HG02973 (cell line): ENCODE measurements around the gene TM6SF1.

Experiments used
- ATAC-seq: cut with Tn5 transposase; IDR thresholded peaks from one replicate; pipeline ENCODE4 v1.9.1; 2021; ENCODE audit warnings: moderate library complexity; ENCODE audit not compliant: unreplicated experiment

Gene TM6SF1

DNA sequence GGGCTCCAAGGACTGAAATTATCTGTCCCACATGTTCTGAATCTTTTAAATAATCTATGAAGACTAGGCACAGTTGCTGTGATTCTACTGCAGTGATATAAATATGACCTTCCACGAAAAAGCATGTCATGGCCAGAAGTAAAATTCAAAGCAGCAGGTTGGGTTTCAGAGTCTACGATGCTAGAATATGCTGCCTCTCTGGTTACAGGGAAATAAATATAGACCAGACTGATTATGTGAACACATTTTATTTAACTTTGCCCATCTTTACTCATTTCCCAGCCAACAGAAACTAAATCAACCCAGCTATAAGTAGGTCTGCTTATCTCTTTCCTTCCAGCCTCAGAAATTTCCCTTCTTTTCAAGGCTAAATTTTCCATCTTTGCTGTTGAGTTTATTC lies 19.9 kb upstream of the TM6SF1 start:
- ATAC-seq, result no peak

DNA sequence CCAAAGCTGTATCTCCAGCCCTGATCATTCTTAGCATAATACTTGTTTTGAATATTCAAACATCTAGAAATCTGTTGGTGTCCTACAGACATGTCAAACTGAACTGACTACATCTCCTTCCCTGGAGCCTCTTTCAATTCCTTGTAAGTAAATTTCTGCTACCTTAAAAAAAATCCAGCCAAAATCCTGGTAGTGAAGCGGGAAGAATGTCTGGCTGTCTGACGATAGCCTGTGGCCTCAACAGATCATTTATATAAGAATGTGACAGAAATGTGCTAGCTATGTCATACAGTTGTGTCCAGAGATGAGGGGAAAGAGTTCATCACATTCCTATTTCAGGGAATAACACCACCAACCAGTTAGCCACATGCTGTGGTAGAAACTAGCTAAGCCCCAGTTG lies 18.6 kb upstream of the TM6SF1 start:
- ATAC-seq, result no peak

DNA sequence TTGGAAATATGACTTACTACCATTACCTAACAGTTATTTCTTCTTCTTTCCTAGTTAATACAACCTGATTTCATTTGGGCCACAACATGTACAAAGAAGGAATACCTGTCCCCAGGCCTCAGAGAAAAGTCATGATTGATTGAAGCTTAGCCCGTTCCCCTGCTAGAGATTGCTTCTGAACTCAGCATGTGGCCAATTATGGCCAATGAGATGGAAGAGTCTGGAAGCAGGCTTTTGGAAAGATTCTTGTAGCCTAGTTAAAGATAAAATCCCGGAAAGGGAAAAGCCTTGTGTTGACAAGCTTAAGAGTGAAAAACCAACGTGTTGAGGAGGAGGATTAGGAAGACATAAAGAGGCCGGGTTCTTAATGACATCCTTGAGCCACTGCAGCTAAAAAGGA lies 17.0 kb upstream of the TM6SF1 start:
- no peak for ATAC-seq

DNA sequence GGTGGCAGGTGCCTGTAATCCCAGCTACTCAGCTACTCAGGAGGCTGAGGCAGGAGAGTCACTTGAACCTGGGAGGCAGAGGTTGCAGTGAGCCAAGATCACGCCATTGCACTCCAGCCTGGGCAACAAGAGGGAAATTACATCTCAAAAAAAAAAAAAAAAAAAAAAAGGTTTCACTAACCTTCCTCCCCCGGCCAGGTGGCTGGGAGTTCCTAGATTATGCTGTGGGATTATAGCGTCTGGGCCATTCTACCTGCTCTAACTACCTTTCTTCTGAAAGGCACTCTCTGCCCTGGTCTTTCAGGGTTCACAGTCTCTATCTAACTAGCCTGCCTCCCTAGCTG lies 15.5 kb upstream of the TM6SF1 start:
- peak; percentile 27 for ATAC-seq

DNA sequence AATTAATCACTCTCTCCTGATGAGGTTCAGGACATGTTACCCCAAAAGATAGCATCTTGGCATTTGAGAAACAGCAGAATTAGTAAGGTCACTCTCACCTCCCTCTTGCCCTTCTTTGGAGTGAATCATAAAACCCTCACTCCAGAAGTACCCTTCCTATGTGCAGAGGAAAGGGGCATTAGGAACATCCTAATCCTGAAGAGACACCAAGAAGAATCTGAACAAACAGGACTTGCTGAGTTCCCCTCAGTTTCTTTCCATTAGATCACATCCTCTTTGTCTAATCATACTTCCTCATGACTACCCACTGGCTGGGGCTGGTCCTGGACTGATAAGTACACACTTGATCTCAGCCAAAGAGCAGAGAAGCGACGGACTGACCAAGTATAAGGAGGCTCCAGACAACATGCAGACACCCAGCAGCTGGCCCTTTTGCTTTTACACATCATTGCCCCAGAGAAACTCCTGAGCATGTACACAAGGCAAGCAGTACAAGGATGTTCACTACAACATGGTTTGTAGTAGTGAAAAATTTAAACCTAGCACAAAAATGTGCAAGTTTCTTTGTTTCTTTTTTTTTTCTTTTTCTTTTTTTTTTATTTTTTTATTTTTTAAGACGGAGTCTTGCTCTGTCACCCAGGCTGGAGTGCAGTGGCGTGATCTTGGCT lies 15.0 kb upstream of the TM6SF1 start:
- peak; percentile 85 for ATAC-seq

DNA sequence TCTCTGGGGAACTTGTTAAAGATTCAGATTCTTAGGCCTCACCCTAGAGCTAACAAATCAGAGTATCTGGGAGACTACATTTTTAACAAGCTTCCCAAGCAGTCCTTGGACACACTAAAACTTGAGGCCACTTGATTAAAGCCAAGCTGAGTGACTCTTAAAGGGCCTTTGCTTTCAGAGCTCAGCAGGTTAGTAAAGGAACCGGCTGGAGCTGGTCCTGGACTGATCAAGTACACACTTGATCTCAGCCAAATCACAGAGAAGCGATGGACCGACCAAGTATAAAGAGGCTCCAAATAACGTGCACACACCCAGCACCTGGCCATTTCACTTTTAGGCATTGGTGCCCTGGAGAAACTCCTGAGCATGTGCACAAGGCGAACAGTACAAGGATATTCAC lies 12.9 kb upstream of the TM6SF1 start:
- ATAC-seq, result no peak

DNA sequence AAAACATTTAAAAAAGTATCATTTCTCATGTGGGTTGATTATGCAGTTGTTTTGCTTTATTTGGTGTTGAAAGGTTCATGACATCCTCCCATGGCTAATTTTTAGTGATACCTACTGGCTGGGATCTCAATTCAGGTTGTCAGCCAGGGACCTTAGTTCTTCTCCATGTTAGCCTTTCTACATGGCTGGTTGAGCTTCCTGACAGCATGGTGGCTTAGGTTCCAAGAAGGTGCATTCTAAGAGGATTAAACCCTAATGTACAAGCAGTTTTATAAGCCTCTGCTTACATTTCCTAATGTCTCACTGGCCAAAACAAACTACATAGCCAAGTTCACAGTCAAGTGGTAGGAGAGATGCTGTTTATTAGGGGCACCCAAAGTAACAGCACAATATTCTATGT lies 9.4 kb upstream of the TM6SF1 start:
- no peak for ATAC-seq

DNA sequence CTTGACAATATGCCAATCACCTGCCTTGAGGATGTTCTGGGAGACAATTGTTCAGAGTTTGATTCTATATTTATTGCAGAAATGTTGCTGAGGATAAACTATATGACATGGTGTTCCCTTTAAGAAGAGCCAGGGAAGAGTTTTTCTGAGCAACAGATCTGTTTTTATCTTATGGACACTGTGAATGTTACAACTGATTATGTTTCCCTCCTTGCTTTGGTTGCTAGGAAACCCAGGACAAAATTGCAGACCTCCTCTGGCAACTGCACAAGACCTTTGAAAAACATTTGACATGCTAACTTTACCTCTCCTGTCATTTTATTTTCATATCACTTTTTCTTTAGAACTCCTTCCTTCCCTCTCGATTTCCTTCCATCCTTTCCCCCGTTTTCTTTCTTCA lies 8.2 kb upstream of the TM6SF1 start:
- ATAC-seq, result no peak

DNA sequence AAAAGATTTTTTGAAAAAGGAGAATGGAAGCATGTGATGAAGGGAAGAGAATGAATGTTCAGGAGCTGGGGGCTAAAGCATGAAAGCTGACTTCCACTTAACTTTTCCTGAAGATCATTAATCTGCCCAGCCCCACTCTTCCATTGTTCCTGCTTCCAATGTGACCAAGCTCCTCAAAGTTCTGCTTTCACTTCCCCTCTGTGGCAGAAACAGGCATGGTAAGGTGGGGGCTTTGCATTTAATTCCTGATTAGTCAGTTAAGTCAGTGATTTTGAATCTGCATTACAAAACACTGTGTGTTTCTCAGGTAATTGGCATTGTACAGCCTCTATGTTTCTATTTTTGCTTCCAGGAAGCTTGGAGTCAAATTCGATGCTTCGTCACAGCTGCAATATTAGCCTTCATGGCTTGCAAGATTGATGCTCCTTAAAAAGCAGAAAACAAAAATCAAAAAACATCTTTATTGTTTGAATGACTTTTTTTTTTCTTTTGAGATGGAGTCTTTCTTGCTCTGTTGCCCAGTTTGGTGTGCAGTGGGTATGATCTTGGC lies 7.3 kb upstream of the TM6SF1 start:
- ATAC-seq, result no peak

DNA sequence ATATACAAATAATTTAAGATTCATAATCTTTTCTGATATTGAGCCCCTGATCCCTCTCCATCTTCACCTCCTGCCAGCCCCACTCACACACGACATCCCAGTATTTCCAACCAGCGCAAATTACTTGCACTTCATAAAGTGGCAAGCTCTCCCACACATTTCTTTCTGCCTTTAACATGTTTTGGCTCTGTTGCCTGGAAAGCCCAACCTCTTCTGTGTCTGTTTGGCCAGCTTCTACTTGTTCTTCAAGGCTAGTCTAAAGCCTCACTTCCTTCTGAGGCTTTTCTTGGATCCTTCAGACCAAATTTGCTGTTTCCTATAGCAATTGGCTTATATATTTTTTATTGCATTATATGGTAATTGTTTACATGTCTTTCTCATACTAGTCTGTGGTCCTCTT lies 5.1 kb upstream of the TM6SF1 start:
- ATAC-seq, result no peak

DNA sequence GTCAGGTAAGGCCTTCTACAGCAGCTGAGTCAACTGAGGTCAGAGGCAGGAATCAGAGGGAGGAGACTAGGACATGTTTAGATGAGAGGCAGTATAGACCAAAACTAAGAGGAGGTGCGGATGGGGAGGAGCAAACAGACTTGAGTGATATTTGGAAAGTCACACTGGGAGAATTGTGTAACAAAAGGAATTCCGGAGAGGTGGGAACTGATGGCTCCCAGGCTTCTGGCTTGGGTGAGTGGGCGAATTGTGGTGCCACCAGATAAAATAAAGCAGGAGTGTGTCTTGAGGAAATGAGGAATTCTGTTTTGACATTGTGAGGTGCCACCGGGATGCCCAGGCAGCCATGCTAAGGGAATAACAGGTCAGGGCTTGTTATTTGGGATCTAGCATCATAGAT lies 3.3 kb upstream of the TM6SF1 start:
- ATAC-seq, result no peak

DNA sequence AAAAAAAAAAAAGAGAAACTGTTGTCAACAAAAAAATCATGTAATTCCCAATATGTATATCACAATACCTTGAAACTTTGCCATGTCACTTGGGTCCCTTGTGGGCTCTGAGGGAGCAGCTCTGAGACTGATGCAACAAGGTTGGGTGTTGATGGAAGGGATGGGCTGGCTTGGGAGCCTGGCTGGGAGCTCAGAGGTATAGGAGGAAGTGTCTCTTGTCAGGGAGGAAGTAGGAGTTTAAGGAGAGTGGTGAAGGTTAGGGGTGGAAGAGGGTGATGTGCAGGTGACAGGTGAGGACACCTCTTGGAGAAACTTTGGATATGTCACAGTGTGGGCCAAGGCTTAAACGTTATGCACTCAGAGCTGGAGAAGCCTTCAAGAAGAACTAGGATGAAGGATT lies 2.0 kb upstream of the TM6SF1 start:
- ATAC-seq, result no peak

DNA sequence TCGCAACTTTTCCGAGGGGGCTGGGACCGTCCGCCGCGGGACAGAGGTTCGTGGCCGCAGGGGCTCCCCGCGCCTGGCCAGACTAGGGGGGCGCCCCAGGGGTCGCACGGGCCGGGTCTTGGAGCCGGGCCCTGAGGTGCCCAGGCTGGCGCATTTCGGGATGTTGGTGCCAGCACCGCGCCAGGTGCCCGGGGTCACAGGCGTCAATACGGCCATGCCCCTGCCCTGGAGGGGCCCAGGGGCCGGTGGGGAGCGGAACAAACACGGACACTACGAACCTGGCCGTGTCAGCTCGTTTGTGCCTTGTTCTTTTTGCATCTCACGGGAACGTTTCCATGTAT lies 366 bp downstream of the TM6SF1 start:
- peak; percentile 8 for ATAC-seq

DNA sequence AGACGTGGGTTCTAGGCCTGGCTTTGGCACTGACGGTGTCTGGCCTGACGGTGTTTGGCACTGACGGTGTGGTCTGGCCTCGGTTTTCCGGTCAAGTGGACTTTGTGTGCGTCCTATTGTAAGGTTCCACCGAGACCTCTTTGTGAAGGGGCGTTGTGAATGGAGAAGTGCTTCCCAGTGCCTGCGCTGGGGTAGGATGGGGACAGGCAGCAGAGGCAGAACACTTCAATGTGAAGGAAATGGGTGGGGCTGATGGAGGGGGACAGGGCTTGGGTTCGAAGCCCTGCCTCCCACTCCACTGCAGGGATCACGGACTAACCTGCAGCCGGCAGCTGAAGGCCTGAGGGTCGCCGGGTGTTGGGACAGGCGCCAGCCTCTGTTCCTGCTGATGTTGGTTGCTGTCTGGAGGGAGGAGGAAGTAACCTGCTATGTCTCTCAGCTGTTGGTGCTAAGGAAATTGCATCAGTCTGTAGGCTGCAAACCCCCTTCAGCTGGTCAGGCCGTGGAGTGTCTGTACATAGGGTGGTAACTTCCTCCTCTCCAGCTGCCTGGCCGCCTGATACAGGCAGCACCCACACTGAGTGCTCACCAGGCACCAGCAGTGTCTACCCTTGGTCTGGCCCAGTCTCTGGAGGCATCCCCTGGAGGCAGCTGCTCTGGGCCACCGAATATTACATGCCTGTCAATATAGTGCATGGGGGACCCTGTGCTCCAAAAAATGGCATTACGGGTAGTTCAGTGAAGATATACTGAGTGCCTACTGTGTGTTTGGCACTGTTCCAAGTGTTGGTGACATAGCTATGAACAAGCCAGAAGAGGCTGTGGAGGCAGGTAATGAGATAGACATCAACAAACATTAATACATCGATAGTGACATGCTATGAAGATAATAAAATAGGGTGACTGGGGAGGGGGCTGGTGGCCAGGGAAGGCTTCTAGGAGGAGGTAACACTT lies 1.1 kb downstream of the TM6SF1 start:
- peak; percentile 66 for ATAC-seq

DNA sequence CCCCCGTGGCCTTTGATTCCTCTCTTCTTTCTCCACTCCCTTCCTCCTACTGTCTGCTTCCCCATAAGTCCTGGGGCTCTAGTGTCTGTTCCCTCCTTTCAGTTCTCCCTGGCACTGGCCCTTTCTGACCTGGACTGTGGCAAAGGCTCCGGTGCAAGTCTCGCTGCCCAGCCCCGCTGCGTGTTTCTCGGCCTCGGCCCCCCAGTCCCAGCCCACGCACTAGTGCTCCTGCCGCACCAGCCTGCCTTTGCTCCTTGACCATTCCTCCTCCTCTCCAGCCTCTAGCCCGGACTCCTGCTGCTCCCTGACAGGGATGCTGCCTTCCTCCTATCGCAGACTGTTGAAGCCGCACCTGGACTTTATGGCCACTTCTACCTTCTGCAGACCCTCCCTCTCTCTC lies 2.1 kb downstream of the TM6SF1 start:
- no peak for ATAC-seq

DNA sequence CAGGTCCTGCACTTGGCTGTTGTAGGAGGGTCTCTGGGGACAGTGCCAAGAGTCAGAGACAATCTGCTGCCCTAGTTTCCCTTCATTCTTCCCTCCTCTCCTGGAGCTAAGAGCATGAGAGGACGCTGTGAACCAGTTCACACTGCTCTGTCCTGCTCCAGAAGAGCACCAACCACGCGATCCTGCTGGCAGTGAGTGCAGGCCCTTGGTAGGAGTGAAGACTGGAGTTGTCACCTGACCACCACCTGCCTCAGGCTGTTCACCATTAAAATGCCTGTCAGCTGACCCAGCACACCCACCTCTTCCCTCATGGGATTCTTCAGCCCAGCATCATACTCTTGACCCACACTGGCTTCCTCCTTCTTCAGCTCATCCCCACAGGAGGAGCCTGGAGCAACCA lies 2.9 kb downstream of the TM6SF1 start:
- no peak for ATAC-seq

DNA sequence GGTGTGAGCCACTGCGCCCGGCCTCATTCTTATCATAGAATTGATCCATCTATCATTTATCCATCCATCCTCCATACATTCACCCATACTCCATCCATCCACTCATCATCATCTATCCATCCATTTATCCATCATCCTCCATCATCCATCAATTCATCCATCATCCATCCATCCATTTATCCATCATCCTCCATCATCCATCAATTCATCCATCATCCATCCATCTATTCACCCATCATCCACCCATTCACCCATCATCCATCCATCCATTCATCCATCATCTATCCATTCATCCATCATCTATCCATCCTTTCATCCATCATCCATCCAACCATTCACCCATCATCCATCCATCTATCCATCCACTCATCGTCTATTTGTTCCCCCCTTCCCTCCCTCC lies 3.7 kb downstream of the TM6SF1 start:
- no peak for ATAC-seq

DNA sequence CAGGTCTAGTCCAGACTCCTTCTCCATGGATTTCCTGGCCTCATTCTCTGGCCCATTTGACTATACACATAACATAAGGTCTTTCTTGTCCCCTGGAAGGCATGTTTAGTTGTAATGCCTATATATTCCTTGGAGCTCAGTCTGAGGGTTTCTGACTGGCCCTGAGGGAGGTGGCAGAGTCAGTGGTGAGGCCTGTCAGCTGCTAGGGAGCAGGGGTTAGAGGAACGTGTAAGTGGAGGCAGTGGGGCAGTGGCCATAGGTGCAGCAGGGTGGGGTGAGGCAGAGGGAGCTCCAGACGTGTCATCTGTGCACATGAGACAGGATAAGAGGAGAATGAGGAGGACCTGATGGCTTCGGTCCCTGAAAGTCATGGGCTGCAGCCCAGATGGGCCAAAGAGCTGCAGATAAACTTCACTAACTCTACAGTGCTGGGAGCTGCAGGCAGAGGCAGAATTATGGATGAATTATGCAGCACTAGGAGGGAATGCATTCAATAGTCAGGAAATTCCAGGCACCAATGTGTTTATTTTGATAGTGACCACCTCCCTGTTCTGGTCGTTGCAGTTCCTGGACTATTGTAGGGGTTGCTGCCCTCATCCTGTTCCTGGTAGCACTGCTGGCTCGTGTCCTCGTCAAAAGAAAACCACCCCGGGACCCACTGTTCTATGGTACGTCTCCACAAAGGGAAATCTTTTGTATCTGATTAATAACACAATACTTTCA lies 4.9 kb downstream of the TM6SF1 start:
- no peak for ATAC-seq

DNA sequence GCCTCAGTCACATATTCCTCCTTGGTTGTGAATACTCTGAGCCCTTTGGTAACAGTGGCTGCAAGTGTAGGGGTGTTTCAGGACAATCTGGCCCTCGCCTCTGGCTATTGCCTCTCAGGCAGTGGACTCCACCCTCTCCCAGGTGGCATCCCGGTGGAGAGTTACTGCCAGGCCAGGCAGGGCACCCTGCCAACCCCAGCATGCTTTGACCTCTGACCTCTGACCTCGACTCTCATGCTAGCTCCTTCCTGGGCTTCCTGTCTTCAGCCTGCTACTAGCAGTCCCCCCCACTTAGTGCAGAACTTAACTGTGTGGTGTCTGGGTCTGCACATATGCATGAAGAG lies 5.5 kb downstream of the TM6SF1 start:
- ATAC-seq, result no peak

DNA sequence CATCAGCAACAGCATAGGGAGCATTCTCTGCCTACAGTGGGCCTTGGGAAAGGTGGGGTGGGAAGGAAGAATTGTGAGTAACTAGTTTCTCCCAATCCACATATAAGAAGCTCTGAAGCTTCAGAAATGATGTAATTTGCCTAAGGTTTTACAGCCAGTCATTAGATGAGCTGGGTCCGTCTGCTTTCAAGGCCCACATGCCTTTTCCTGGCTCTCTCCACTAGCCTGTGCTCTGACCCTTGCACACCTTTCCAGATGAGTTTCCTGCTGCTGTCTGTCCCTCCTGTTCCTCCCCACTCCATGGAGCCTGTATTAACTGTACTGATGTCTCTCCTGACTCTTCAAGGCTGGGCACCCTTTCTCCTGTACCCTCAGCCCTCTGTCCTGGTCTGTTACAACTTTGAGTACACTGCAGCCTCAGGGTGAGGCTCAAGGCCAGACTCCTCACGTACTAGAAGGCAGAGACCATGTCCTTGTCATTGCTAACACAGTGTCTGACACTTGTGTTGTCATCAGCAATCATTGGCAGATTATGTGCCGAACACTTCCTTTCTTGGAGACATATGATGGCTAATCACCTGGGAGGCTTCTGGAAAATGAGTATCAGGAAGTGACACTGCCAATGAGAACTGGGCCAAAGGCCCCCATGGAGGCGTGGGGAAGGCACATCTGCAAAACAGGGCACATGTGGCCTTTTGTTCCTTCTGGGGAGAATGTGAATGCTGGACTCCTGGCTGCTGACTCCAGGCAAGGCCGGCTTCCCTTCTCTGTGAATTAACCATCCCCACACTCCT lies 6.6 kb downstream of the TM6SF1 start:
- ATAC-seq, result no peak

DNA sequence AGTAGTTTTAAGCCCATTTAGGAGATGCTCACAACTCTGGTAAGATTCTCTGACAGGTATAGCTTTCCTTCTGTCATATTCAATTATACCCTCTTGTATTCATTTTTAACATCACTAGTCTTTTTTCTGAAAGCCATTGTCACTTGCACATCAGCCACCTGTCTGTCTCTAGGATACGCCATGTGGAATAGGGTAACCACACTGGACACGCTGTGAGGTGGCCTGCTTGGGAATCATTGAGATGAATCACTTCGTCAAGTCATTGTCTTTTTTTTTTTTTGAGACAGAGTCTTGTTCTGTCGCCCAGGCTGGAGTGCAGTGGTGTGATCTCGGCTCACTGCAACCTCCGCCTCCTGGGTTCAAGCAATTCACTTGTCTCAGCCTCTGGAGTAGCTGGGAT lies 7.4 kb downstream of the TM6SF1 start:
- no peak for ATAC-seq
